ENCODE data around the gene ANO3.
"Not testable (repeated sequence)": the region's sequence is repeated elsewhere in the genome, so short reads cannot be mapped to it uniquely, and the experiment has no call there.

The ANO3 gene

DNA sequence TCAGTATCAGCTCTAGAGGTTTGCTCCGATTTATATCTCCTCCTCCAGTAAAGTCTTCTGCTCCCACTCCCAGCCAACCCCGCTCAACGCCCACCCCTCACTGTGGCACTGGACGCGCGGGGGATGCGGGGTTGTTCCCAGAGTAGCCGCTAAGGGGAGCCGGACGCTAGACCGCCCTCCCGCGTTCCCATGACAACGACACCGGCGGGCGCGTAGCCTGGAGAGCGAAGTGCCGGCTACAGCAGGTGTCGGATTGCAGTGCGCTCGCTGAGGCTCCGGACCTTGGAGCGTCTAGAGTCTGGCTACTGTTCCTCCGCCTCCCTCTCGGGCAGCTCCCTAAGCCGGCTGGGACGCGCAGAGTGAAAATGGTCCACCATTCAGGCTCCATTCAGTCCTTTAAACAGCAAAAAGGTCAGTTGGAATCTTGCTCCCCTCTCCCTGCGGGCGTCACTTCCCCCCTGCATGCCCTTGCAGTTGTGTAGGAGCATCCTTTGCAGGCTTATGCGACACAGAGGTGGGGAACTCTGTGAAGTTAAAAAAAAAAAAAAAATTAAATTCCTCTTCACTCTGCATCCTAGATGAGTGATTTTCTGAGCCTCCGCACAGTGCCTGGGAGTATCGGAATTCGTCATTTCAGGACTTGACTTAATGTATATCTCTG lies at the start of gene ANO3:
Gene ANO3, plus strand, starts transcription at position 220 of the 661 bp plus-strand sequence. Its CDS starts 146 bp downstream, at position 366.
- DNase-seq: peak; percentile 88

DNA sequence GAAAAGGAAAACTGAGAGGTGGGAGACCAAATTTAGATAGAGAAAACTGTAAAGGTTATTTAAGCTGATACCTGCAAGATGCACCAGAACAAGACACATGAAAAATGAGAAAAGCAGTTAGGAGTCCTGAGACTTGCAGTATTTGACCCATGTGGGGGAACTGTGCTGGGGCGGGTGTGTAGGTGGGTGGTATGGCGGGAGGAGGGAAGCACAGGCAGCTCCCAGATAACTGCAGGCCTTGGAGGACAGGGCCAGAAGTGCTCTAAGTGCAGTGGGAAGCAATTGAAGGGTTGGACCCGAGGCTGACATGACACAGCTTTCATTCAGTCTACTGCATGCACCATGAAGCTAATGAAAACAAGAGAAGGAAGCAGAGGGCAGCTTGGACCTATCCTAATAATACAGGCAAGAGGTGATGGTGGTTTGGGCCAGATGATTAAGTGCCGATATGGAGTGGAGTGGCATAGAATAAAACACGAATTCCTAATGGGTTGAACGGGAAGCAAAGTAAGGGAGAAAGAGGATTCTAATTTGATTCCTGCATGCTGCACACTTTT lies 48.0 kb upstream of the ANO3 start:
- no peak for DNase-seq

DNA sequence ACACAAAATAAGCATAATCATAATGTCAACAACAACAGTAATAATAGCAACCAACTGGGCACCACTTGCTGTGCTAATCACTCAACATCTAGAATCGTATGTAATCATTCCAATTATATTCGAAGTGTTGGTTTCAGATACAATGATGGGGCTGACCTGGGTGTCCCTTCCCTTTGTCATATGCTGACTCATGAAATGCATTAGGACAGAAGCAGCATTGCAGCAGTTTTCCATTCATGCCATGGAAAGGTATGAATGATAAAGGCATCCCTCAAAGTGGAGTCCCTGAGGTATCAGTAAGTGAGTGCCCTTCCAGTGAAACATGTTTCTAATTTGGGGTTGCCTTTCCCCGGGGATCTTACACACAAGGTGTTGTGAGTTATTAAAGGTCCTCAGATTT lies 46.3 kb upstream of the ANO3 start:
- no peak for DNase-seq

DNA sequence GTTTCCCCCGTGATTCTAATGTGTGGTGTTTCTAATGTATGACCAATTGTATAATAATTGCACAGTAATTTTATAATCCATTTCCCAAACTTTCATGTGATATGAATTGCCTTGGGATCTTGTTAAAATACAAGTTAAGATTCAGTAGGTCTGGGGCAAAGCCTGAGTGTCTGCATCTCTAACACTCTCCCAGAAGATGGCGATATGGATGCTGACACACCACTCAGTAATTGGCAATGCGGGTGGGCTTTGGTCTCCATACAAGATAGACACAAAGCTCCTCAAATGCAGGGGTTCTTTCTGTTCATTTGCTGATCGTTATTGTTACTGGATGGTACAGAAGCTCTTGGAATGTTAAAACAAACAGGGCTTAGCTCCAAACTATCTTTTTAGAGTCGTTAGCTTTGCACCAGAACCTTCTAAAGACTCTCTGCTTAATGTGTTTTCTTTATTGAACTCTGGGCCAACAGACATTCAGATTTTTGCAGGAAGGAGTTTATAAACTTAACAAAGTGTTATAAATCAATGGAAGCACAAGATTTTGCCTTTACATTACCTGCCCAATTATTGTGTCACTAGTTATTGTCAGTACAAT lies 45.4 kb upstream of the ANO3 start:
- peak; percentile 56 for DNase-seq

DNA sequence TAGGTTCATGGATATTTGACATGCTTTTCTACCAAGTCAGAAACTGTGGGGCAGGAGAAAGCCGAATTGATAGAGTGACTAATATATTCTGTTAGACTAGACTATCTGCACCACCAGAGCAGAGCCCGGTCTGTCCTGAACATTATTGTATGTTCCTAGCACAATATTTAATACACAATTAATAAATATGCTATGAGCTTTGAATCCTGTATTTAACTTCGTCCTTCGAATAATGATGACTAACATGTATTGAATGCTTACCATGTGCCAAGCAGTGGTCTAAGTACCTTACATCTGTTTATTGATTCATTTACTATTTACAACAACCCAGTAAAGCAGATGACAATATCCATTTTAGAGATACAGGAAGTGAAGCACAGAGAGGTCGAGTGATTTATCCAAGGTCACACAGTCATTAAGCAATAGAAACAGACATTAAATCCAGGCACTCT lies 44.8 kb upstream of the ANO3 start:
- DNase-seq: peak; percentile 85

DNA sequence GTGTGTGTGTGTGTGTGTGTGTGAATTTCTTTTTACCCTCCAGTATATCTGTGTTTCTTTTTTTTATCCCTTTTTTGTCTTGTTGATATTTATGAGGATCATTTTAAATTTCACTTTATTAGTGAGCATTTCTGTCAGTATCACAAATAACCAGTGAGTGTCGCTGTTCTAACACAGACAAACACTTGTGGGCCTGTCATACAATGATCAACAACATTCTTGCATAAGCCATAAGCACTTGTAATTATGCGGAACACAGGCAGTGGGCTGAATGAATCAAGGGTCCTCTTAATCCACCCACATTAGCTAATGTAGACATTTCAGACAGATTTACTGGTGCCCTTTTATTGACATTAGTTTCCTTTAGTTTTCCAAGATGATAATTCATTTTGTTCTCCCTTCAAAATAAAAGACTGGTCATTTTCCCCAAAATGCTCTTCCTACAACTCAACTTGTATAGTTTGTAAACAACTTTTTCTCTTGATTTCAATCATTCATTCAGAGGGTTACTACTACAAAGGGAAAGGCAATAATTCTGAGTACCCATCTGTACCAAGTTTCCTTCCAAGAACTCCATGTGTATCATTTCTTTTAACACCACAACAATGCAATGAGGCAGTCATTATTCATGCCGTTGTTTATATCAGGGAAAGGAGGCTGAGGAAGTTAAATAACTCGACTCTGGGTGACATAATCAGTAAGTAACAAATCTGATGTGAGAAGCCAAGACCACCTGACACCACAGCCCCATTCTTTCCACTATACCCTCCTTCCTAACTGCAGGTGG lies 34.5 kb upstream of the ANO3 start:
- DNase-seq: peak; percentile 79

DNA sequence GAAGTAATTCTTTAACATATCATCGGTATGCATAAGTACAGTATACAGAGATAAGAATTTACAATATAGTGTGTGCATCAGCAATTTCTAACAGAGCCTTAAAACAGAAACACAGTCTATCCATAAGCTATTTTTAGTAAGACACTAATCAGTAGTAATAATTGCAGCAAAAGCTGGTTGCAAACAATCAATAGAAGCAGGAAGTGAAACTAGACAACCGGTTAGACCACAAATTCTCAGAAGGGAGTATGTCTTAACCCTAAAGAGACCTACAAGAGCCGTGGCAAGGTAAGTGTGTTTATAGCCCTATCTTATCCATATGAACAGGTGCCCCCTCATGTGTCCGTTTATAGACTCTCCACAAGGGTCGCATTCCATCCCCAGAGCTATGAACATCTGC lies 15.6 kb upstream of the ANO3 start:
- not testable (repeated sequence) for DNase-seq

DNA sequence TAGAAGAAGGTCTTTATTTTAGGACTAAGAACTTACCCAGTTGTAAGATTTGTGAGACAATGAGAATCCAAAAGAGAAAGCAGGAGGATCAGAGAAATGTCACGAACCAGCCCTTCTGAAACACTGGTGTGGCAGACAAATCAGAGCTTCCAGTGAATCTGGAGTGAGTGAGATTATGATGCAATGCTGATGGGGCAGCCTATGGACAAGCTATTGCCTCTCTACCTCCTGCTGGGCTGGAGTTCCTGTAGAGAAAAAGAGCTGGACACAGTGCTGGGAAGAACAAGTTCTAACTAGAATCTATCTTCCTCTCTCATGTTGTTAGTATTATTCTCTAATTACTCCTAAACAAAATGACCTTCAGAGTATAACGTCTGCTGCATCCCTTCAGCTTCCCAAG lies 12.0 kb upstream of the ANO3 start:
- DNase-seq: peak; percentile 50

DNA sequence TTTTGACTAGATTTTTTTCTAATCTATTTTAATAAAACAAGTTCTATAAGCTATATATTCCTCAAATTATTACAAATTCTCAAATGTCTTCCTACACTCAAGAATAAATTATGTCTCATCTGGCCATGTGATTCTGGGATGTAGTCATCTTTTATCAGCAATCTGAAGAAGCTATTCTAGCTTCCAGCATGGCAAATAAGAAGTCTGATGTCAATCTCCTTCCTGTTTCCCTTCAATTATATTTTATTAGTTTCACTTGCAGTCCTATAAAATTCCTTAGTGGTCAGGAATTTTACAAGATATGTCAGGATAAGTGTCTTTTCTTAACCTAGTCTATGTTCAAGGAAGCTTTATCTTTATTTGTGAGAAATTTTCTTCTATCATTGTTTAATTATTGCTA lies 10.4 kb upstream of the ANO3 start:
- DNase-seq: no peak

DNA sequence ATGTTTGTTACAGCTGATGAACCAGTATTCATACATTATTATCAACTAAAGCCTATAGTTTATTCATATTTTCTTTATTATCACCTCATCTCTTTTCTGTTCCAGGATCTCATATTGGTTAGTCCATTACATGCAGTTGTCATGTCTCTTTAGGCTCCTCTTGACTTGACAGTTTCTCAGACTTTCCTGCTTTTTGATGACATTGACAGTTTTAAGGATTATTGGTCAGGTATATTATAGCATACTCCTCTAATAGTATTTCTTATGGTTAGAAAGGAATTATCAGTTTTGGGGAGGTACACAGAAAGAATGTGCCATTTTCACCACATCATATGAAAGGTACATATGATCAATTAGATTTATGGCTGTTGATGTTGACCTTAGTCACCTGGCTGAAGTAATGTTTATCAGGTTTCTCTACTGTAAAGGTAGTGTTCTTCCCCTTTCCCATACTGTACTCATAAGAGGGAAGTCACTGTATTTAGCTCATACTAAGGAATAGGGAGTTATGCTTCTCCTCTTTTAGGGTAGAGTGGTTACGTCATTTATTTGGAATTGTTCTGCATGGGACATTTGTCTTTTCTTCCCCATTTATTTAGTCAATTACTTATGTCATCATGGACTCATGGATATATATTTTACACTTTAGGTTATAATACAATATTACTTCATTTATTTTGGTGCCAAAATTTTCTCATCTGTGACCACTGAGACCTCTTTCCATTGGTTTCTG lies 9.4 kb upstream of the ANO3 start:
- no peak for DNase-seq

DNA sequence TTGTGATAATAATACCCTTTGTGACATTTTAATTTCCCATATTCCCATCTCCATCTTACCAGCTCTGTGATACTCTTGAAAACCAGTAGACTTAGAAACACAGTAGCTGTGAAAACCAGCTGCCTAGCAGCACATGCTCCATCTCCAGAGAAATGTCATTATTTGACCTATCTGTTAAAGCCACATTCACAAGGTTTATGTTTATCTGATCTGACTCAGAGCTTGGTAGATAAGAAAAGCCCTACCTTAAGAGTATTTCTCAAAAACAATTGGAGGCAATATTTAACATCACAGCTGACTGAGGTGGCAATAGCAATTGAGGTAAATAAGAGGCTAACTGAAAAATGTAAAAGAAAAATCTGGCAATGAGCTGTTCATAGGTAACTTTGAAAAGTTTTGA lies 8.1 kb upstream of the ANO3 start:
- DNase-seq: no peak

DNA sequence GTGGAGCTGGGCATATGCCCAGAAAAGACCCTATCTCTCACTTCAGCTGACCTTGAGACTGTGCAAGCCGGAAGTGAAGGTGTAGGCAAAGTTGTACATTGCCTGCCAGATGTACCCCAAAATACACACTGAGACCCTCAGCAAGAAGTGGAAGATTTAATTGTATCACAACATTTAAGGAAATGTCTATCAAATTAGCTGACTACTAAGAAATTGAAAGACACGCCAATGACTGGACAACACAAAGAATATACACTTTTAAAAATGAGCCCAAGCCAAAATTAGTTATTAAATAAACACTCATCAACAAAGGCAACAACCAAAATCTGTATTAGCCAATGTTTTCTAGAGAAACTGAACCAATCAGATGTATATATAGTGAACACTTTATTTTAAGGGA lies 7.7 kb upstream of the ANO3 start:
- DNase-seq: no peak

DNA sequence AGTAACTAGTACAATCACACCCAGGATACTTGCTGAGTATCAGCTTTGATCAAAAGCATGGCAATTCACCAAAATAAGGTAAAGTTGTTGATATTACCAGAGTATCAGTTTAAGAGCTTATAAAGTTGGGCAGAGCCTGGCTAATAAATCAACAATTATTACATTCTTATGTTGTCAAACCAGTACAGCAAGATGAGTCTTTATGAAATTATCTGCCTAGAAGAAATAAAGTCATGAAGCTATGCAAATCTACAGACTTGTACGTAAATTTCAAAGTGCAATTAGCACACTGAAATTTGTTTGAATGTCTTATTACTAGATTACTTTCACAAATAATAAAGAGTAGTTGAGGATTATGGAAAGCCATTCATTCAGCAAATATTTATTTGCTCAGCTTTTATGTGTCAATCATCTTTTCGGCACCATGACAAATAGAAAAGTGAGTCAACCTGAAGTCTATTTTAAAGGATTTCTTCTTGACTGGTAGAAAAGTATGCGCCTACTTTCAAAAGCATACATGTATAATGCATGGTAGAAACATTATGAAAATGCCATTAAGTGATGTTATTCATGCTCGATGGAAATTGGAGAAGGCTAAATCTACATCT lies 5.0 kb upstream of the ANO3 start:
- DNase-seq: no peak

DNA sequence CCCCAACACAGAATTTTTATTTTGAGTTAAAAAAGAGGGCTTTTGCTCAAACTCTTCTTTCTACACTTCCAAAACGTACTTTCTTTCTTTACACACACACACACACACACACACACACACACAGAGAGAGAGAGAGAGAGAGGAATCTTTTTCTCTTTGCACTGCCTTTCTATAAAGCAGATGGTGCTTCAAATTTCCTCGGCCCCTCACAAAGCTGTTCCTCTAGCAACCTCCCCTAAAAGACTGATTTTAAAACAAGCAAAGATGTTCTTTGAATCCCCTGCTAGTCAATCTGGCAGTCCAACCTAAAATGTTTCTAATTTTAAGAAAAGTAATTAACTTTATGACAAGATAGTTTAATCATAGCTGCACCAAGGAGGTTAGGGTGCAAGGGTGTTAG lies 2.7 kb upstream of the ANO3 start:
- DNase-seq: no peak

DNA sequence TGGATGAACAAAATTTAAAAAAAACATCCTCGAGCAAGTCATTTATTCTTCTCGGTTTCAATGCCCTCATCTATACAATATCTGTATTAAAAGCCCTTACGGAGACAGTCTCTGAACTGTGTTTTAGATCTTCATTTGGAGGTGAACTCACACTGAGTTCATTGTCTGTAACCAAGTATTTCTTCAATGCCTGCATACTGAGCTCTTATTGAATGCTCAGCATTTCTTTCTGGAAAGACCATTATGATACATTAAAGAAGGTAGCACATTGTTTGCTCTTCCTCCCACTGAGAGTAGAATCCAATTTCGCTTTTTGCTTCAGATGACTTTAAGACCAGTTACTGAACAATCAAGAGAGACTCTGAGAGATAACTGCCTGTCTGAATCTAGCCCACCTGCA lies 1.7 kb upstream of the ANO3 start:
- DNase-seq: no peak

DNA sequence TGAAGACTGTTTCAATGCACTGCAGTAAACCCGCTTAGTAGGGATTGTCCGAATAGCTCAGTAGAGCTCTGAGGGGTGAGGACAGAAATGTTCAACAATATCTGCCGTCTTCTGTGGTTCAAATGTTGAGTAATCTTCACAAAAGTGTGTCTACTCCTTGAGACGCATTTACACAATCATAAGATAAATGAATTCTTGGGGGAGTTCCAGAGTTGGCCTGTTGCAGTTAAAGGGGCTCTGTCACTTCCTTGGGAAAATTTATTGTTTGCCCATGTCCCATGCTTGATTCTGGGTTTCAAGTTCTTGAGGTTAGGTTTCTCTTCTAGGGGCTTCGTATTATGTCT lies 614 bp downstream of the ANO3 start:
- DNase-seq: no peak

DNA sequence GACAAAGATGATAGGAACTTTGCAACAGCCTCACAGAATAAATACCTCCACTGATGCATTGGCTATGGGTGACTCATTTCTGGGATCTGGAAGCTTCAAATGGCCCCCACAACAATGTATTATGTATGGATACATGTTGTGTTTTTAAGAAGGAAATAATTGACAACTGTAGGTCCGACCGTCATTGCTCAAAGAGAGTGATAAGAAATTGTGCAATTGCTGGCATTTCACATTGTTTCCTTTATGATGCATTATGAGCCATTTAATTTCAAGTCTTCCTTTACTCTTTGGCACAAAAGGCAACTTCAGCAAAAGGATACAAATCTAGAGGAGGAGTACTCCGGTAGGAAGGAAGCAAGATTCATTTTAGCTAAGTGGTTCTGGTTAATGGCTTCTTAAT lies 2.0 kb downstream of the ANO3 start:
- peak; percentile 35 for DNase-seq

DNA sequence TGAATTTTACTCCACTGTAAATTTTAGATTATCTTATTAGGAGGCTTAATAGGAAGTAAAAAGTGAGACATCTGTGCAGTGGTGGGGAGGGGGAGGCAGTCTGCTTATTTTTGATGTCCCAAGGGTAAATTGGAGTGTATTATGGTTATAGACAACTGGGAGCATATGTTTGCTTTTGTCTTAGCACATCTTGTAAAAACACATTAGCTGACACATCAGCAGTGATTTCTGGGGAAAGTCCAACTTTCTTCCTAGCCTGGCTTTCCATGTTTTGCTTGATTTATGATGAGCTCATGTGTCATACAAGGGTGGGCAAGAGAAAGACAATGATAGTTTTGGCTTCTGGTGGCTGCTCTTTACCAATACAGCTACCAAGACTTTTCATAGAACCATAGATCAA lies 4.0 kb downstream of the ANO3 start:
- DNase-seq: peak; percentile 10

DNA sequence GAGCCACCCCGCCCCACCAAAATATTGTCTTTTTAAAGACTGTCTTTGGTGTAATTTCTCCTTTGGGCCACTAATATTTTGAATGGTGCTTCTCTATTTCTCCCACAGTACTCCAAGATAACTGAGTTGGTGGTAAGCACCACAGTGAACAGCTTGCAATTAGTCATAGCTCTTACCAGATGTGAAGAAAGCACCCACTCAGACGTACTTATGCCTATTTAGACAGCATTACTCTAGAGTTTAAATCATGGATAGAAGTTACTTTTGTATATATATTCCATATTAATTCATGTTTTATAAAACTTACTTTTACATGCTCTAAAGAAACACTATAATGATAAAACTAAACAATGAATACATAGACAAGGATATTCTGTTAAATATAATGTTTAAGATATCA lies 12.7 kb downstream of the ANO3 start:
- peak; percentile 78 for DNase-seq

DNA sequence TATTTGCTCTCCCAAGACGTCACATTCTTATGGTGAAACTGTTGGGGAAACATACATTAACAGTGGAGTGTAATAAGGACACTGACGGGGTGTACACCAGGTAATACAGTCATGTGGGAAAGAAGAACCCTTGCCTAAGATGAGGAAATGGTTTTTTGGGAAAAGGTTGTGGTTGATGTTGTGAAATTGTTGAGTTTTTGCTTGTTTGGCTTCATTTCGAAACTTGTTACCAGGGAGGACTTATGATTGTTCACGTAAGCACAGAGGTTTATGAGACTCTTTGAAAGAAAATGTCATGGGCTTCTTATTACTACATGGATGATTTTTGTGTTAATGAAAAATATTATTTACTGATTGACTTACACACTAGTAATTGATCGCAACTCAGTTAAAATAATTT lies 16.8 kb downstream of the ANO3 start:
- DNase-seq: no peak

DNA sequence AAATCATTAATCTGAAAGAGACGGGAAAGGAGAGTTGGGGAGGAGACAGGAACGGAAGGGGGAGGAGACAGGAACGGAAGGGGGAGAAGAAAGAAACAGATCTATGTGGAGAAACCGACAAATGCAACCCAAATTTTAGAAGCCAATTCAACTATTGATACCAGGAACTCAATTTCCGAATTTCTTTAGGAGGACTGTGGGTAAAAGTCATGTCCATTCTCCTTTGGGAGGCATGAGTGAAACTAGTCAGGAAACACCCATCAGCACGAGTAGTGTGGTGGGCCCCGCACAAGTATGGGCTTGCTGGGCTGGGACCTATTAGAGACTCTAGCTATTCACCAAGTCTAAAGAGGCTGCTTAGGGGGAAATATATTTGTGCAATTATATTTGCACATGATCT lies 18.1 kb downstream of the ANO3 start:
- DNase-seq: no peak

DNA sequence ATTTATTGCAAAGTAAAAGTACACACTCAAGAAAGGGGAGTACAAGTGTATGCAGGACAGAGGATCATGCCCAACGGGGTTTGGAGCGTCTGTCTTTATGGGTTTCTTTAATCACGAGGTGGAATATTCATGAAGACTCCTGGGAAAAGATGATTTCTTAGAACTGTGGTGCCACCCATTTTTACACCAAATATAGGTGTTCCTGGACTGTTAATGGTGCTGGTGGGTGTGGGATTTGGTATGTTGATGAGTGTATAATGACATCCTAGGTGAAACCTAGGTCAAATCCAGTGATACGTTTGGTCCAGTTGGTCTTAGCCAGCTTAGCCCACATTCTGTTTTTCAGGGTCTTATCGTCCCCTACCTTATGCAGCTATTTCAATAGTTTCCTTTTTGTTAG lies 21.1 kb downstream of the ANO3 start:
- no peak for DNase-seq

DNA sequence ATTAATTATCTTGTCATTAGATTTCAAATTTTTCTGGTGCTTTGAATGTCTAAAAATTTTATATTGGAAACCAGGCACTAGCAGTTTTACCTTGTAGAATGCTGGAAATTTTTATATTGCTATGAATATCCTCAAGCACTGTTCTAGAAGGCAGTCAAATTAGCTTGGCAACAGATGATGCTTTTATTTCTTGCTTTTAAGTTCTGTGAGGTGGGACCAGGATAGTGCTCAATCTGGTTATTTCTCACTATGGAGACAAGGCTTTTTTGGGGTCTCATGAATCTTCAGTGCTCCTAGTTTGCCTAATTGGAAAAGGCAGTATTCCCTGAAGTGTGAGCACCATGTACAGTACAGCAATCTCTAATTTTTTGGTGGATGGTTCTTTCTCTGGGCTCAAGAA lies 27.1 kb downstream of the ANO3 start:
- no peak for DNase-seq
